ENCODE measurements around the gene NOLC1. TPM values are rescaled to one million over a fixed set of nuclear protein-coding genes. Genes with fewer than 3 reads are reported as not detected.
A peak's percentile ranks its signal among the peaks of the same experiment; 100 is the strongest.

Gene NOLC1
- polyA plus RNA-seq, 3 donors: 10.0 to 32.1 (median 19.3) TPM

DNA sequence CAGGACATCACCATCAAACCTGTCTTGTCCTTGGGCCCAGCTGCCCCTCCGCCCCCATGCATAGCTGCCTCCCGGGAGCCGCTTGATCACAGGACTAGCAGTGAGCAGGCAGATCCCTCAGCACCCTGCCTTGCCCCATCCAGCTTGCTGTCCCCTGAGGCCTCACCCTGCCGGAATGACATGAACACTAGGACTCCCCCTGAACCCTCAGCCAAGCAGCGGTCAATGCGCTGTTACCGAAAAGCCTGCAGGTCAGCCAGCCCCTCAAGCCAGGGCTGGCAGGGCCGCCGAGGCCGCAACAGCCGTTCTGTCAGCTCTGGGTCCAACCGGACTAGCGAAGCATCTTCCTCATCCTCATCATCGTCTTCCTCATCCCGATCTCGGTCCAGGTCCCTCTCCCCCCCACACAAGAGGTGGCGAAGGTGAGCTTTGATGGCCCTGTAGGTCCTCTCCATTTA, 5.2 kb upstream of the NOLC1 start:
- intact Hi-C loops (cut with micrococcal nuclease): no loop called here
- Mint-ChIP-seq H3K27me3 (ENCODE audit: low read depth in 3 of 3) (peaks cover 0 to 3% (median 1%) of the 10 kb centered on the region in 3 donors), H3K36me3 (peaks cover 68 to 79% of the 10 kb centered on the region in 2 donors), H3K27ac (peak overlapping the region in 4 of 7 donors; percentile 1 to 56 (median 4)), H3K4me1 (peaks cover 5% of the 10 kb centered on the region), H3K4me3 (no peak overlapping the region), H3K9me3 (no peaks in the 10 kb centered on the region)
- Histone ChIP-seq H3K79me2 (ENCODE audit: insufficient read depth, low read length) (no peaks in the 10 kb centered on the region), H3K9ac (ENCODE audit: insufficient read depth, low read length, poor library complexity, severe bottlenecking) (no peak overlapping the region), H2AFZ (ENCODE audit: insufficient read depth, low read depth, low read length, poor library complexity, severe bottlenecking) (no peak overlapping the region), H3K4me3 (replicated peaks in 1 of 3; ENCODE audit: low read depth in 2 of 3, low read length in 3 of 3) (no peak overlapping the region), H3K4me1 (ENCODE audit: control insufficient read depth in 1 of 2, insufficient read depth in 2 of 2, low read length in 2 of 2) (peaks cover 4 to 5% of the 10 kb centered on the region in 2 donors), H4K20me1 (ENCODE audit: insufficient read depth, low read length) (no peaks in the 10 kb centered on the region), H3K9me3 (replicated peaks in 1 of 2; ENCODE audit: control insufficient read depth in 1 of 2, insufficient read depth in 1 of 2, low read length in 2 of 2) (no peaks in the 10 kb centered on the region), H3K27me3 (ENCODE audit: control insufficient read depth in 2 of 2, insufficient read depth in 2 of 2, low read length in 2 of 2) (no peaks in the 10 kb centered on the region), H3K36me3 (replicated peaks in 1 of 2; ENCODE audit: control insufficient read depth in 1 of 2, insufficient read depth in 2 of 2, low read length in 2 of 2) (peaks cover 65 to 81% of the 10 kb centered on the region in 2 donors), H3K4me2 (replicated peaks; ENCODE audit: extremely low read depth, low read length, poor library complexity, severe bottlenecking) (no peak overlapping the region), H3K27ac (ENCODE audit: low read depth in 1 of 2, low read length in 2 of 2) (no peak overlapping the region)
- TF ChIP-seq, protein P1, sequence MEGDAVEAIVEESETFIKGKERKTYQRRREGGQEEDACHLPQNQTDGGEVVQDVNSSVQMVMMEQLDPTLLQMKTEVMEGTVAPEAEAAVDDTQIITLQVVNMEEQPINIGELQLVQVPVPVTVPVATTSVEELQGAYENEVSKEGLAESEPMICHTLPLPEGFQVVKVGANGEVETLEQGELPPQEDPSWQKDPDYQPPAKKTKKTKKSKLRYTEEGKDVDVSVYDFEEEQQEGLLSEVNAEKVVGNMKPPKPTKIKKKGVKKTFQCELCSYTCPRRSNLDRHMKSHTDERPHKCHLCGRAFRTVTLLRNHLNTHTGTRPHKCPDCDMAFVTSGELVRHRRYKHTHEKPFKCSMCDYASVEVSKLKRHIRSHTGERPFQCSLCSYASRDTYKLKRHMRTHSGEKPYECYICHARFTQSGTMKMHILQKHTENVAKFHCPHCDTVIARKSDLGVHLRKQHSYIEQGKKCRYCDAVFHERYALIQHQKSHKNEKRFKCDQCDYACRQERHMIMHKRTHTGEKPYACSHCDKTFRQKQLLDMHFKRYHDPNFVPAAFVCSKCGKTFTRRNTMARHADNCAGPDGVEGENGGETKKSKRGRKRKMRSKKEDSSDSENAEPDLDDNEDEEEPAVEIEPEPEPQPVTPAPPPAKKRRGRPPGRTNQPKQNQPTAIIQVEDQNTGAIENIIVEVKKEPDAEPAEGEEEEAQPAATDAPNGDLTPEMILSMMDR (IDR thresholded peaks at IDR 0.05): no peak
- DNase-seq: no peak
- WGBS (ENCODE audit: insufficient coverage): 95% methylated on average over 16 of the region's 17 CpGs

DNA sequence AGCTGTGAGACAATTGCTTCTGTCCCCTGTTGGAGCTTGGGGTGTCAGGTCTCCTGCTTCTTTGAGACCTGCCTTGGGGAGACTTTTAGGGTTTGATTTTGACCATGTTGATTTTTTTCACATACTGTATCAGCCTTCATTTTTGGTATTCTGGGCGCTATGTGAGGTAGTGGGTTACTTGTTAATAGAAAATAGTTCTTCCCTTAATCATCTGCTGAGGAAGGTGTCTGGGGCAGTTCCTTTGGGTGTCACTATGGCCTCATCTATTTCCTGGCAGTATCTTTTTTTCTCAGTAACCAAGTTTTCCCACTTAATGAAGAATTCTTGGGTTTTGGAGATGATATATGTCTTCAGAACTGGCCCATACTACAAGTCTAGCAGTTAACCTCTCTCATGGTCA, 4.6 kb upstream of the NOLC1 start:
- Mint-ChIP-seq H3K27ac (peak overlapping the region in 4 of 7 donors; percentile 9 to 56 (median 34)), H3K4me3 (no peak overlapping the region), H3K36me3 (peaks cover 67 to 75% of the 10 kb centered on the region in 2 donors), H3K4me1 (peaks cover 6% of the 10 kb centered on the region), H3K9me3 (no peaks in the 10 kb centered on the region), H3K27me3 (ENCODE audit: low read depth in 3 of 3) (peaks cover 0 to 3% (median 1%) of the 10 kb centered on the region in 3 donors)
- H4K20me1 ChIP-seq (ENCODE audit: insufficient read depth, low read length): no peaks in the 10 kb centered on the region
- TF ChIP-seq, protein P1 (IDR thresholded peaks at IDR 0.05): no peak
- WGBS (ENCODE audit: insufficient coverage): no CpG with 5 or more reads among the region's 1 CpG
- intact Hi-C loops (cut with micrococcal nuclease): no loop called here
- peaks cover 2% of the 10 kb centered on the region for H3K79me2 ChIP-seq (ENCODE audit: insufficient read depth, low read length)
- no peak for DNase-seq
- no peak overlapping the region for H3K4me2 ChIP-seq (replicated peaks; ENCODE audit: extremely low read depth, low read length, poor library complexity, severe bottlenecking)
- H3K27me3 ChIP-seq (ENCODE audit: control insufficient read depth in 2 of 2, insufficient read depth in 2 of 2, low read length in 2 of 2): no peaks in the 10 kb centered on the region
- H3K4me1 ChIP-seq (ENCODE audit: control insufficient read depth in 1 of 2, insufficient read depth in 2 of 2, low read length in 2 of 2): peaks cover 4 to 7% of the 10 kb centered on the region in 2 donors
- H3K27ac ChIP-seq (ENCODE audit: low read depth in 1 of 2, low read length in 2 of 2): peak overlapping the region in 1 of 2 donors; percentile 14
- peaks cover 65 to 77% of the 10 kb centered on the region in 2 donors for H3K36me3 ChIP-seq (replicated peaks in 1 of 2; ENCODE audit: control insufficient read depth in 1 of 2, insufficient read depth in 2 of 2, low read length in 2 of 2)
- no peak overlapping the region for H3K9ac ChIP-seq (ENCODE audit: insufficient read depth, low read length, poor library complexity, severe bottlenecking)
- H2AFZ ChIP-seq (ENCODE audit: insufficient read depth, low read depth, low read length, poor library complexity, severe bottlenecking): no peak overlapping the region
- H3K4me3 ChIP-seq (replicated peaks in 1 of 3; ENCODE audit: low read depth in 2 of 3, low read length in 3 of 3): no peak overlapping the region
- no peaks in the 10 kb centered on the region for H3K9me3 ChIP-seq (replicated peaks in 1 of 2; ENCODE audit: control insufficient read depth in 1 of 2, insufficient read depth in 1 of 2, low read length in 2 of 2)

Data from CD14-positive monocyte (primary cell).